AG09319 (cell line): ENCODE results near the gene SRGAP3.

Experiments
- DNase-seq: peaks from one replicate; pipeline ENCODE4 v3.0.0-alpha.2; 2010; ENCODE audit warnings: low read depth; ENCODE audit errors: extremely low read depth
- CTCF ChIP-seq: IDR thresholded peaks from 2 replicates; pipeline ENCODE4 v1.5.1; 2011; ENCODE audit warnings: low read depth, mild to moderate bottlenecking, inconsistent platforms, low read length, moderate library complexity

The SRGAP3 gene

GRCh38 chr3:8972639-8973038 lies 276.8 kb downstream of the SRGAP3 start:
- DNase-seq = no peak
- no peak for TF ChIP-seq CTCF

- no peak for DNase-seq
- TF ChIP-seq CTCF = peak; percentile 97
These were observed 278.4 kb downstream of the SRGAP3 start for GRCh38 chr3:8970971-8971589.

GRCh38 chr3:8969241-8969640 lies 280.2 kb downstream of the SRGAP3 start:
- TF ChIP-seq CTCF = no peak
- DNase-seq = no peak

- DNase-seq = no peak
- no peak for TF ChIP-seq CTCF
These were observed 281.0 kb downstream of the SRGAP3 start for GRCh38 chr3:8968375-8968882.

- no peak for DNase-seq
- TF ChIP-seq CTCF = no peak
These were observed 281.9 kb downstream of the SRGAP3 start for GRCh38 chr3:8967553-8967952.

- no peak for TF ChIP-seq CTCF
- DNase-seq = no peak
These were observed 282.6 kb downstream of the SRGAP3 start for GRCh38 chr3:8966820-8967348.

GRCh38 chr3:8966150-8966819 lies 283.2 kb downstream of the SRGAP3 start:
- no peak for TF ChIP-seq CTCF
- no peak for DNase-seq
